ENCODE results near the gene PI4KB. TPM values are rescaled to one million over a fixed set of nuclear protein-coding genes. Genes with fewer than 3 reads are reported as not detected.

Gene PI4KB
- total and polyA plus RNA-seq, 2 of the 4 experiments (the other 2 are of a cell fraction): 82.4 to 94.5 TPM

- no peak overlapping the region for H3K4me2 ChIP-seq (ENCODE audit: low read depth, low read length)
- no peak overlapping the region for H3K9ac ChIP-seq (ENCODE audit: low read depth, low read length)
- H2BK120ac ChIP-seq (ENCODE audit: low read depth, low read length): no peak overlapping the region
- TF ChIP-seq USF2 (IDR thresholded peaks at IDR 0.05; ENCODE audit: low read depth, low read length) (no peak), POLR2A (IDR thresholded peaks at IDR 0.05; ENCODE audit: low read depth, low read length) (no peak), CTCF (conservative IDR thresholded peaks at IDR 0.05; ENCODE audit: low read depth, low read length) (no peak), NFE2L2 (IDR thresholded peaks at IDR 0.05; ENCODE audit: low read depth, low read length) (no peak), CEBPB (IDR thresholded peaks at IDR 0.05; ENCODE audit: low read depth, low read length) (no peak), RFX5 (IDR thresholded peaks at IDR 0.05; ENCODE audit: low read depth, low read length) (no peak), MAFK (IDR thresholded peaks at IDR 0.05; ENCODE audit: low read depth, low read length) (no peak), RCOR1 (IDR thresholded peaks at IDR 0.05; ENCODE audit: insufficient replicate concordance, low read length) (no peak), MXI1 (IDR thresholded peaks at IDR 0.05; ENCODE audit: borderline replicate concordance, low read depth, low read length) (no peak), CHD1 (IDR thresholded peaks at IDR 0.05; ENCODE audit: low read depth, low read length) (no peak), BHLHE40 (IDR thresholded peaks at IDR 0.05; ENCODE audit: low read depth, low read length) (no peak), RAD21 (IDR thresholded peaks at IDR 0.05; ENCODE audit: low read length) (no peak), SMC3 (IDR thresholded peaks at IDR 0.05; ENCODE audit: low read depth, low read length) (no peak), FOS (IDR thresholded peaks at IDR 0.05; ENCODE audit: low read depth, low read length) (no peak), MAZ (IDR thresholded peaks at IDR 0.05; ENCODE audit: borderline replicate concordance, low read depth, low read length) (no peak), ELK1 (IDR thresholded peaks at IDR 0.05; ENCODE audit: borderline replicate concordance, low read depth, low read length) (no peak)
- no peak overlapping the region for H2BK20ac ChIP-seq (ENCODE audit: low read depth, low read length)
- no TSS peak for BruUV-seq (replicated peaks)
- no peak overlapping the region for H2BK5ac ChIP-seq (ENCODE audit: low read depth, low read length, poor library complexity, severe bottlenecking)
- WGBS, 2 experiments (ENCODE audit: extremely low coverage in 2 of 2, insufficient read length in 1 of 2): 100% methylated on average over 3 of the region's 6 CpGs; no CpG with 5 or more reads in 1 of the 2 experiments
- H3K79me1 ChIP-seq (ENCODE audit: low read depth in 1 of 2, low read length in 2 of 2): peaks cover 12 to 22% of the 10 kb centered on the region in 2 experiments
- DNase-seq: no peak
- no peak overlapping the region for H3K4ac ChIP-seq (ENCODE audit: low read depth, low read length)
- peak overlapping the region; percentile 15 for H2AK9ac ChIP-seq (replicated peaks; ENCODE audit: low read depth, low read length, poor library complexity)
- in situ Hi-C loops (cut with MboI; ENCODE audit: low sequenced_read_pairs): loop anchor here (5.0 kb wide), 1 partner anchor 42 kb away; no protein-coding TSS in a partner anchor
- dilution Hi-C loops (cut with HindIII; ENCODE audit: low sequenced_read_pairs, unreplicated experiment): no loop called here
- CTCF ChIA-PET: no interaction called here
- H3K9me1 ChIP-seq (ENCODE audit: insufficient read depth, low read length): peaks cover 10% of the 10 kb centered on the region
- H3K27ac ChIP-seq (ENCODE audit: insufficient read depth, low read length): no peak overlapping the region
- no peak overlapping the region for H2AFZ ChIP-seq (replicated peaks; ENCODE audit: low read length, poor library complexity)
- peaks cover 7% of the 10 kb centered on the region for H3K4me1 ChIP-seq (ENCODE audit: control insufficient read depth, insufficient read depth, low read length)
- no peak overlapping the region for H4K91ac ChIP-seq (ENCODE audit: insufficient read depth, low read depth, low read length)
- H2AK5ac ChIP-seq (ENCODE audit: low read depth, low read length): no peak overlapping the region
- POLR2A ChIA-PET (ENCODE audit: unreplicated experiment): no interaction called here
- H2BK15ac ChIP-seq (ENCODE audit: low read depth, low read length): no peak overlapping the region
- no peaks in the 10 kb centered on the region for H3K27me3 ChIP-seq (ENCODE audit: control insufficient read depth, insufficient read depth, low read length)
- no peak overlapping the region for H4K5ac ChIP-seq (ENCODE audit: low read depth, low read length)
- H3K36me3 ChIP-seq (ENCODE audit: control insufficient read depth, insufficient read depth, low read length): peaks cover 23% of the 10 kb centered on the region
- H3K14ac ChIP-seq (replicated peaks; ENCODE audit: low read depth, low read length): no peak overlapping the region
- H3K23ac ChIP-seq (ENCODE audit: low read depth, low read length): no peak overlapping the region
- no peaks in the 10 kb centered on the region for H4K20me1 ChIP-seq (ENCODE audit: insufficient read depth, low read length)
- H3K9me3 ChIP-seq (ENCODE audit: control insufficient read depth, insufficient read depth, low read length): no peaks in the 10 kb centered on the region
- H3K56ac ChIP-seq (ENCODE audit: extremely low read depth, insufficient read depth, low read length): no peak overlapping the region
- no peak overlapping the region for H4K8ac ChIP-seq (ENCODE audit: low read depth in 2 of 2, low read length in 2 of 2)
- ATAC-seq (ENCODE audit: low read depth): no peak
- intact Hi-C loops (cut with micrococcal nuclease): loop anchor here (5.0 kb wide), 1 partner anchor 147 kb away; the partner anchor contains the start of gene PIP5K1A
- no peak overlapping the region for H3K18ac ChIP-seq (ENCODE audit: low read depth, low read length)
- H3K4me3 ChIP-seq (ENCODE audit: insufficient read depth, low read depth, low read length): no peak overlapping the region
Measured at GRCh38 chr1:151344291-151344690, 17.1 kb upstream of the PI4KB start.

Measured in IMR-90 (cell line).